ENCODE results near the gene ZNF407. TPM values are rescaled to one million over a fixed set of nuclear protein-coding genes. Genes with fewer than 3 reads are reported as not detected.

The ZNF407 gene
- total RNA-seq, 1 donor from 2014 or later, result 14.7 TPM

GRCh38 chr18:75000920-75001319 lies 403.2 kb downstream of the ZNF407 start:
- Mint-ChIP-seq H3K36me3 (peaks cover 4% of the 10 kb centered on the region), H3K4me3 (no peak overlapping the region), H3K27me3 (no peaks in the 10 kb centered on the region), H3K9me3 (no peaks in the 10 kb centered on the region), H3K27ac (no peak overlapping the region), H3K4me1 (ENCODE audit: unreplicated experiment) (peaks cover 9% of the 10 kb centered on the region)
- TF ChIP-seq, protein P1, sequence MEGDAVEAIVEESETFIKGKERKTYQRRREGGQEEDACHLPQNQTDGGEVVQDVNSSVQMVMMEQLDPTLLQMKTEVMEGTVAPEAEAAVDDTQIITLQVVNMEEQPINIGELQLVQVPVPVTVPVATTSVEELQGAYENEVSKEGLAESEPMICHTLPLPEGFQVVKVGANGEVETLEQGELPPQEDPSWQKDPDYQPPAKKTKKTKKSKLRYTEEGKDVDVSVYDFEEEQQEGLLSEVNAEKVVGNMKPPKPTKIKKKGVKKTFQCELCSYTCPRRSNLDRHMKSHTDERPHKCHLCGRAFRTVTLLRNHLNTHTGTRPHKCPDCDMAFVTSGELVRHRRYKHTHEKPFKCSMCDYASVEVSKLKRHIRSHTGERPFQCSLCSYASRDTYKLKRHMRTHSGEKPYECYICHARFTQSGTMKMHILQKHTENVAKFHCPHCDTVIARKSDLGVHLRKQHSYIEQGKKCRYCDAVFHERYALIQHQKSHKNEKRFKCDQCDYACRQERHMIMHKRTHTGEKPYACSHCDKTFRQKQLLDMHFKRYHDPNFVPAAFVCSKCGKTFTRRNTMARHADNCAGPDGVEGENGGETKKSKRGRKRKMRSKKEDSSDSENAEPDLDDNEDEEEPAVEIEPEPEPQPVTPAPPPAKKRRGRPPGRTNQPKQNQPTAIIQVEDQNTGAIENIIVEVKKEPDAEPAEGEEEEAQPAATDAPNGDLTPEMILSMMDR (conservative IDR thresholded peaks at IDR 0.05), result no peak
- DNase-seq (ENCODE audit: extremely low spot score, unreplicated experiment), result no peak

DNA sequence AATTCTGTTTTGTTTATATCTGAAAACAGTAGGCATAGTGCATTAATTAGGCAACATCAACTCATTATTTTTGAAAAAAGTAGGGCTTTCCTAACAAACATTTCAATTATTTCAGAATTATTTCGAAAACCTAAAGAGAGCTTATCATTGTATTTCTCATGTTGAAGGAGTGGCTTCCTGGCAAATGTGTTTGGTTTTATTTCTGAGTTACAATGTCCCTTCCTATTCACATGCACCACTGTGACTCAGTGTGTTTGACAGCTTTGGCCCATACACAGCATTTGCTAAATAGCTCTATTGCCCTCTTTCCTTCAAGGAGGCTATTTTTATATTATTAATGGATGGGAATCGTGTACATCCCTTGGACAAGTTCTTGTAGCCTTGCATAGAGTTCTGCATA lies 405.4 kb downstream of the ZNF407 start:
- Mint-ChIP-seq H3K27me3 (no peaks in the 10 kb centered on the region), H3K9me3 (no peaks in the 10 kb centered on the region)
- TF ChIP-seq, protein P1 (conservative IDR thresholded peaks at IDR 0.05), result no peak

DNA sequence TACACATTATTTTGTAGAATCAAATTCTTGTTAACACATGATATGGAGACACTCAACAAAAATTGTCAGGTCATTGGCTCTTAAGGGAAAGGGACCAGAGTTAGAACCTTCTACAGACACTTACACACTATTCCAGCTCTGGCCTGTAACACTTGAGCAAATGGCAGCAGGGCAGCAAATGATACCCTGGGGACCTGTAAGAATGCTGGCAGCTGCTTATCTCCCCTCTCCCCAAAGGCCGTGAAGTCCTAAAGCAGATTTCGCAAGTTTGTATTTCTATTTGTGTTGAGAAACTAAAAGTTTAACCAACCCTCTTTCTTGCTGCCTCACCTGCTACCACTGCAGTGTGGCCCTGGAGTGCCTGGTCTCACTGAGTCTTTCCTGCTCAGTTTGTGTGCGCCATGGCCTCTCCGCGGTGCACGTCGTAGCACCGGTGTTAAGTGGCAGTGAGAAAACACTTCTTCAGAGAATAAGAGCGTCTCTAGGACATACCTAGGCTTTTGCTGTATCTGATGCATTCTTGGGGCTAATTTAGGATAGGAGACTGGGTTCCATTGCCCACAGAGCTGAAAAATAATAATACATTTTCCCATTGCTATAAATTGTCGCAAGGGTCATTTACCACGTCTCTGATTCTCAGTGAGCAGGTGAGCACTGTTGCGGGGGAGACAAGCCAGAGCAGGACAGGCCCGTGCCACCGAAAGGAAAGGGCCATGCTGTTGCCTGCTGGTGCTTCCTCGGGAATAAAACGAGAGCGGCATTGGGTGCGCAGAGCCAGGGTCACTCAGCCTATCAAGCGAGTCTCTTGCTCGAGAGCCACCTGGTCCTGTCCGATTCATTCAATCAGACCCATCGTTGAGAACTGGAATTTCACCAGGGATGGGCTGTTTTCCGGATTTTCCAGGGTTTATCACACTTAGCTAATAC lies 406.4 kb downstream of the ZNF407 start:
- Mint-ChIP-seq H3K36me3 (peaks cover 4% of the 10 kb centered on the region), H3K4me1 (ENCODE audit: unreplicated experiment) (peaks cover 4% of the 10 kb centered on the region), H3K9me3 (no peaks in the 10 kb centered on the region), H3K27me3 (no peaks in the 10 kb centered on the region), H3K4me3 (no peak overlapping the region), H3K27ac (no peak overlapping the region)
- DNase-seq (ENCODE audit: extremely low spot score, unreplicated experiment), result no peak
- TF ChIP-seq, protein P1 (conservative IDR thresholded peaks at IDR 0.05), result no peak

More for the DNA sequence above, 405.4 kb downstream of the ZNF407 start:
- H3K27ac Mint-ChIP-seq, result no peak overlapping the region
- no peak overlapping the region for H3K4me3 Mint-ChIP-seq
- no peak for DNase-seq (ENCODE audit: extremely low spot score, unreplicated experiment)
- H3K4me1 Mint-ChIP-seq (ENCODE audit: unreplicated experiment), result peaks cover 4% of the 10 kb centered on the region
- peaks cover 4% of the 10 kb centered on the region for H3K36me3 Mint-ChIP-seq

DNA sequence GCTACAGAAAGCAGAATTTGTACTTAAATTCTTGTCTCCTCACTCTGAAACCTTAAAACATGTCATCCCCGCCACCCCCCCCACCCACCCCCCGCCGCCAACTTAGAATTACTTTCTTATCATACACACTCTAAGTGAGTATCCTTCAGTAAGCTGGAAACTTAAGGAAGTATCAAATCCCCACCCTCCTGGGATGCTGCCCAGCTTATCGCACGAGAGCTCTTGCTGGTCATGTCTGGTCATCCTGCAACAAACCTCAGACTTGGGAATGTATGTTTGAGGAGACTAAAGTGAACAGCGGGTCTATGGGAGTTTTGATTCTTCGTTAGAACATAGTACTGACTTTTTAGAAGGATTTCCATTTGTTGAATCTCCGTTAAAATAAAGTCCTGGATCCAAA lies 408.0 kb downstream of the ZNF407 start:
- Mint-ChIP-seq H3K36me3 (peaks cover 4% of the 10 kb centered on the region), H3K4me3 (no peak overlapping the region), H3K9me3 (no peaks in the 10 kb centered on the region), H3K4me1 (ENCODE audit: unreplicated experiment) (peaks cover 4% of the 10 kb centered on the region), H3K27ac (no peak overlapping the region), H3K27me3 (no peaks in the 10 kb centered on the region)
- TF ChIP-seq, protein P1 (conservative IDR thresholded peaks at IDR 0.05), result no peak
- no peak for DNase-seq (ENCODE audit: extremely low spot score, unreplicated experiment)

DNA sequence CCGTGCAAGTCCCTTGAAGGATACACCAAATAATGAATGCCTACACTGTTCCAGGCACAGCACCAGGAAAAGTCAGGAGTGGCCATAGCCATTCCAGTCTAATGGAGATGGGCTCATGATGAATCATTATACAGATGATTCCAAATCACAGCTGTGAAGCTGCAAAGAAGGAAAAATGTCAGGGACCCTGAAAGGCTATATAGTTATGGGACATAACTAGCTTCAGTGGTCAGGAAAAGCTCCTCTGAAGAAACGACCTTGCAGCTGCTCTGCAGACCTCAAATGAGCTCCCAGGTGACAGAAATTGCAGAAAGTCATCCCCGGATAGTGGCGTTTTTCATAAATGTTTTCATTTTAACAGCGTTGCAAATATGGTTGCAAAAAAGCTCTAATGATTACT lies 410.5 kb downstream of the ZNF407 start:
- Mint-ChIP-seq H3K27me3 (no peaks in the 10 kb centered on the region), H3K4me3 (no peak overlapping the region), H3K27ac (no peak overlapping the region), H3K9me3 (no peaks in the 10 kb centered on the region), H3K36me3 (no peaks in the 10 kb centered on the region), H3K4me1 (ENCODE audit: unreplicated experiment) (peaks cover 4% of the 10 kb centered on the region)
- DNase-seq (ENCODE audit: extremely low spot score, unreplicated experiment), result no peak
- TF ChIP-seq, protein P1 (conservative IDR thresholded peaks at IDR 0.05), result no peak

All from type B pancreatic cell (in vitro differentiated cells).